GM18505 (cell line): ENCODE results near the gene COL13A1.

Source experiments
- ATAC-seq: cut with Tn5 transposase; IDR thresholded peaks from one replicate; pipeline ENCODE4 v1.9.1; 2021; ENCODE audit not compliant: unreplicated experiment
- POLR2A ChIP-seq: IDR thresholded peaks from 4 replicates; pipeline ENCODE4 v1.6.1; 2011; ENCODE audit warnings: borderline replicate concordance; ENCODE audit not compliant: insufficient read depth, insufficient read length; ENCODE audit errors: extremely low read depth

COL13A1 gene

DNA sequence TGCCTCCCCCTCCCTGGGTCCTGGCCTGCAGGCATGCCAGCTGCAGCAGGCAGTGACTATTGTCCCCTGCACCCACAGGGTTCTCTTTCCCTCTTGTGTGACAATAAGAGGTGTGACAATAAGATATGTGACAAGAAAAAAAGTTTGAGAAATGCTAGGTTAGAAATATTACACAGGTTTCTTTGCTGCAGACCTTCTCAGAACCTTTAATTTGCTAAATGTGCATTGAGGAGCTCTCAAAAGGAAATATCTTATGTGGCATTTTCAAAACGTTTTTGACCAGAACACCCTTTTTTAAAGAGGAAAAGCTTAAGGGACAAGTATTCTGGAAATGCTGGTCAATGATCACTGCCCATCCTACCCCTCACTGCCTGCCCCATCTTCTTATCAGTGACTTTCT lies 117.5 kb downstream of the COL13A1 start:
- TF ChIP-seq POLR2A, result no peak

DNA sequence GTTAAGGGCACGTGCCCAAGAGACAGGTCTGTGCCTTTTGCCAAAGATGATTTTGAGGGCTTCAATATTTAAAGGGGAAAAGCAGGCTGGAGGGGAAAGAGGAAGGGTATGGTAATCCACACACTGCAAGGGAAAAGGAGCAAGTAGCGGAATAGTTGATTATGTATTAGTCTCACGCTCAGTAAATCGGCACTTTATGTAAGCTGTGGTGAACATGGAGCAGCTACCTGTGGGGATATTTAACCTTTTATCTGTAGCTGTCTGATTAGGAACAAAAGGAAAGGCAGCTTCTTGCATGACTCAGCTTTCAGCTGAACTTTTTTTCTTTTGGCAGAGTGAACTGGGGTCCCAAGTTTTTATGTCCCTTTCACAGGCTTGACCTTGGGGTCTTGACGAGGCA lies 123.4 kb downstream of the COL13A1 start:
- ATAC-seq, result no peak
- no peak for TF ChIP-seq POLR2A

More for the DNA sequence above, 117.5 kb downstream of the COL13A1 start:
- no peak for ATAC-seq

GRCh38 chr10:69928339-69928738 lies 126.6 kb downstream of the COL13A1 start:
- no peak for TF ChIP-seq POLR2A
- ATAC-seq, result no peak

GRCh38 chr10:69929575-69929974 lies 127.9 kb downstream of the COL13A1 start:
- no peak for ATAC-seq
- no peak for TF ChIP-seq POLR2A

- ATAC-seq, result no peak
- no peak for TF ChIP-seq POLR2A
Measured at GRCh38 chr10:69934768-69935167, 133.1 kb downstream of the COL13A1 start.

- no peak for ATAC-seq
- no peak for TF ChIP-seq POLR2A
Measured at GRCh38 chr10:69936091-69936490, 134.4 kb downstream of the COL13A1 start.

- no peak for TF ChIP-seq POLR2A
Measured at GRCh38 chr10:69938541-69938991, 136.9 kb downstream of the COL13A1 start.

DNA sequence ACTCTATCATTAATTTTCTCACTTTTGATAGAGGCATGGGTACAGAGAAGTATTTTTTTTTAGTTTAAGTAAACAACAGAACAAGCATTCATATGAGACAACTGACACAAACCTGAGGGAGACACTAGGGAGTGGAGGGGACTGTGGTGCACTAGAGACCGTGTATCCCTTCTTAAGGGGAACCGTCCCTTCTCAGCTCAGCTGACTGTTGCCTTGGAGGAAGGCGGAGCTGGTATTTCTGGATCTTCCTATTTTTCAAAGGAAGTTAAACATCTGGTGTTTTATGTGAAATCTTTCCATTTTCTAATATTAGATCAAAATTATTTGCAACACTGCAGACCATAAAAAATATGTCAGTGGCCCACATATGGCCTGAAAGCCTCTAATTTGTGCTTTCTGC lies 137.4 kb downstream of the COL13A1 start:
- TF ChIP-seq POLR2A, result no peak
- ATAC-seq, result no peak

More at GRCh38 chr10:69938541-69938991, 136.9 kb downstream of the COL13A1 start:
- no peak for ATAC-seq

- TF ChIP-seq POLR2A, result no peak
- ATAC-seq, result no peak
Measured at GRCh38 chr10:69939481-69939880, 137.8 kb downstream of the COL13A1 start.

- no peak for ATAC-seq
- TF ChIP-seq POLR2A, result no peak
Measured at GRCh38 chr10:69941730-69942129, 140.0 kb downstream of the COL13A1 start.

GRCh38 chr10:69943292-69943820 lies 141.7 kb downstream of the COL13A1 start:
- TF ChIP-seq POLR2A, result no peak
- no peak for ATAC-seq

DNA sequence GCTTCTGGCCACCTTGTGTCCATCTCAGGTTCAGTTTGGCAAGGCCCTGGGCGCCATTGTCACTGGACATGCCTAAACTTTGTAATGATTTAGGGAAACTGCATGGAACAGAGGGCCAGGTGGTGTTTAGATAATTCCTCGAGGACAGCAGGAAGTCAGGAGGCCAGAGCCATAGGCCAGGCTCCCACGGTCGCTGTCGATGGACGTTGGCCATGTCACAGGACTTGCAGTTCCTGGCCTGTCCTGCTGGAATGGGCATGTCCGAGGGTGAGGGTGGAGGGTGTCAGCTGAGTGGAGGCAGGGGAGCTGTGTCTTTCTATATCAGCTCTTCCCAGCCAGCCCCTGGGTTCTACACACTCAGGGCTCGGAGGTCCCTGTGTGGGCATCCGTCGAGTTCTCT lies 143.1 kb downstream of the COL13A1 start:
- no peak for TF ChIP-seq POLR2A

GRCh38 chr10:69948261-69948660 lies 146.6 kb downstream of the COL13A1 start:
- no peak for TF ChIP-seq POLR2A
- no peak for ATAC-seq

More for the DNA sequence above, 143.1 kb downstream of the COL13A1 start:
- ATAC-seq, result no peak

- no peak for ATAC-seq
- no peak for TF ChIP-seq POLR2A
Measured at GRCh38 chr10:69949770-69950169, 148.1 kb downstream of the COL13A1 start.

DNA sequence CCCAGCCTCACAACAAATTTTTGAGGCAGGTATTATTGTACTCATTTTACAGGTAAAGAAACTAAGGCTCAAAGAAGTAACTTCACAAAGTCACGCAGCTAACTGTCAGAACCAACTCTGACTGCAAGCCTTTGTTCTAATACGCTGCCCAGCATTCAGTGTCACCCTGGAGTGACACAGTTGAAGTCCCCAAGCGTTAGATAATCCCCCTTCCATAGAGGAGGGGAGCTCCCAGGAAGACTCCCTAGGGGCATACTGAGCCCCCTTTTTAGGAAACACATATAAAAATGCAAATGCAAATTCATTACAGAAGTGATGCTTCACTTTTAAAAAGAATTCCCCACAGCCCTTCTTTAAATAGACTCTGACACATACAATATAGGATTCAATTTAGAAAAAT lies 150.0 kb downstream of the COL13A1 start:
- no peak for TF ChIP-seq POLR2A
- ATAC-seq, result no peak
